Astrocyte of the spinal cord (primary cell): ENCODE measurements around the gene WDR33.

Experiments
- DNase-seq: peaks from one replicate; pipeline ENCODE4 v3.0.0; 2011; ENCODE audit warnings: low read depth, low spot score
- H3K4me3 ChIP-seq: 2 replicates; pipeline ENCODE4 v1.5.1; 2011; ENCODE audit warnings: low read depth, mild to moderate bottlenecking, low read length, moderate library complexity
- CTCF ChIP-seq: IDR thresholded peaks from 2 replicates; pipeline ENCODE4 v1.5.1; 2012; ENCODE audit warnings: low read depth, mild to moderate bottlenecking, low read length, inconsistent platforms
- in situ Hi-C: cut with HindIII; loops from 2 replicates; pipeline ENCODE4 v1.10.0; 2017; ENCODE audit warnings: low sequenced_read_pairs

WDR33 gene

GRCh38 chr2:127651971-127652550 lies 158.9 kb downstream of the WDR33 start:
- DNase-seq, result no peak
- TF ChIP-seq CTCF, result no peak
- in situ Hi-C loops, result no loop called here
- H3K4me3 ChIP-seq, result no peak overlapping the region

GRCh38 chr2:127651381-127651809 lies 159.6 kb downstream of the WDR33 start:
- no peak for TF ChIP-seq CTCF
- no peak overlapping the region for H3K4me3 ChIP-seq
- in situ Hi-C loops, result no loop called here
- no peak for DNase-seq
